Epithelial cell of proximal tubule (primary cell): Measurements from ENCODE around the gene CADM2. TPM values are rescaled to one million over a fixed set of nuclear protein-coding genes. Genes with fewer than 3 reads are reported as not detected.

Experiments used
- DNase-seq: peaks from one replicate; pipeline ENCODE4 v3.0.0-alpha.2; 2011; ENCODE audit warnings: low read depth
- H3K4me3 ChIP-seq: 2 replicates; pipeline ENCODE4 v1.5.1; 2011; ENCODE audit warnings: low read depth, mild to moderate bottlenecking, low read length
- CTCF ChIP-seq: conservative IDR thresholded peaks from 2 replicates; pipeline ENCODE4 v1.5.1; 2012; ENCODE audit warnings: low read depth, mild to moderate bottlenecking, low read length
- total RNA-seq: library from RNA; depleted of rRNA; stranded (reverse); fragments of >200 nt; gene quantifications from 2 replicates; pipeline ENCODE4 v1.2.3, GENCODE V29; 2015

Gene CADM2
- total RNA-seq, 1 donor from 2014 or later = not detected

GRCh38 chr3:85037203-85037602 is 78.4 kb downstream of the CADM2 start:
- DNase-seq = no peak
- no peak overlapping the region for H3K4me3 ChIP-seq
- no peak for TF ChIP-seq CTCF

GRCh38 chr3:85041001-85041400 is 82.2 kb downstream of the CADM2 start:
- H3K4me3 ChIP-seq = no peak overlapping the region
- DNase-seq = no peak

GRCh38 chr3:85041562-85042055 is 82.8 kb downstream of the CADM2 start:
- no peak overlapping the region for H3K4me3 ChIP-seq
- no peak for DNase-seq
- TF ChIP-seq CTCF = no peak

More at GRCh38 chr3:85041001-85041400, 82.2 kb downstream of the CADM2 start:
- no peak for TF ChIP-seq CTCF

GRCh38 chr3:85050821-85051220 is 92.0 kb downstream of the CADM2 start:
- TF ChIP-seq CTCF = no peak
- no peak overlapping the region for H3K4me3 ChIP-seq
- no peak for DNase-seq

- TF ChIP-seq CTCF = no peak
- DNase-seq = no peak
- H3K4me3 ChIP-seq = no peak overlapping the region
These were observed 93.0 kb downstream of the CADM2 start for GRCh38 chr3:85051786-85052185.

- TF ChIP-seq CTCF = no peak
- no peak overlapping the region for H3K4me3 ChIP-seq
- no peak for DNase-seq
These were observed 94.8 kb downstream of the CADM2 start for GRCh38 chr3:85053626-85054025.

GRCh38 chr3:85054579-85054978 is 95.8 kb downstream of the CADM2 start:
- no peak overlapping the region for H3K4me3 ChIP-seq
- TF ChIP-seq CTCF = no peak
- DNase-seq = no peak
